Breast epithelium (tissue), 3 donors: ENCODE measurements around the gene GRIN2B.

Experiments
- CTCF ChIP-seq, 3 donors: fragments of 450-650 bp; IDR thresholded peaks; one replicate each; pipeline ENCODE4 v1.5.1; 2016 to 2017; ENCODE audit warnings: antibody characterized with exemption in 3 of 3, mild to moderate bottlenecking in 3 of 3, moderate library complexity in 3 of 3
- POLR2A ChIP-seq: fragments of 450-650 bp; IDR thresholded peaks from one replicate; pipeline ENCODE4 v1.6.1; 2016; ENCODE audit warnings: antibody characterized with exemption, mild to moderate bottlenecking, moderate library complexity
- POLR2AphosphoS5 ChIP-seq, 3 donors: sonication (generic); formaldehyde crosslinking; IDR thresholded peaks; one replicate each; pipeline ENCODE4 v1.6.1; 2017; ENCODE audit warnings: antibody characterized with exemption in 3 of 3

- no peak for TF ChIP-seq POLR2AphosphoS5 (IDR thresholded peaks at IDR 0.05)
- no peak for TF ChIP-seq CTCF (IDR thresholded peaks at IDR 0.05)
- no peak for TF ChIP-seq POLR2A
Observed at GRCh38 chr12:13986031-13986430, 4.6 kb upstream of the GRIN2B start.
